Uterus (tissue), 2 donors: ENCODE measurements around the gene PES1.

Source experiments
- POLR2A ChIP-seq, 2 donors: fragments of 450-650 bp; IDR thresholded peaks; one replicate each; pipeline ENCODE4 v1.6.1; 2016; ENCODE audit warnings: antibody characterized with exemption in 2 of 2, mild to moderate bottlenecking in 1 of 2, moderate library complexity in 1 of 2
- TF ChIP-seq, protein P1 (sequence below), 4 experiments: fragments of 200-600 bp in 2 of 4; fragments of 450-650 bp in 2 of 4; sonication (generic) in 2 of 4; IDR thresholded peaks; one replicate each; pipeline ENCODE4 v1.5.1; 2016 to 2019; ENCODE audit warnings: antibody characterized with exemption in 4 of 4, mild to moderate bottlenecking in 2 of 4, moderate library complexity in 1 of 4

DNA sequence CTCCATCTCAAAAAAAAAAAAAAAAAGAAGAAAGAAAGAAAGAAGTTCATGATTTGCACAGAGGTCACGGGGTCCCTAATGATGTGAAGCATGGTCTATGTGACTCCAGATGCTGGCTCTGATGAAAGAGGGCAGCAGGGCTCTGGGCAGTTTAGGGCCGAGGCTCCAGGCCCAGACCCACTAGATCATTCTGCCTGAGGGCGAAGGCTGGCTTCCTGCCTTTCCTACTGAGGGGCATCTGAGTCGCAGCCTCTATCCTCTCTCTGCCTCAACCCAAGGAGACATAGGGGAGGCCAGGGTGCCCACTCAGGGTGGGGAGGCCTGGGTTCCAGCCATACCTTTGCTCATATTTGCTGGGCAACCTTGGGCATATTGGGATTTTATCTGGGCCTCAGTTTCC is 48.7 kb upstream of the PES1 start:
- TF ChIP-seq, protein P1, sequence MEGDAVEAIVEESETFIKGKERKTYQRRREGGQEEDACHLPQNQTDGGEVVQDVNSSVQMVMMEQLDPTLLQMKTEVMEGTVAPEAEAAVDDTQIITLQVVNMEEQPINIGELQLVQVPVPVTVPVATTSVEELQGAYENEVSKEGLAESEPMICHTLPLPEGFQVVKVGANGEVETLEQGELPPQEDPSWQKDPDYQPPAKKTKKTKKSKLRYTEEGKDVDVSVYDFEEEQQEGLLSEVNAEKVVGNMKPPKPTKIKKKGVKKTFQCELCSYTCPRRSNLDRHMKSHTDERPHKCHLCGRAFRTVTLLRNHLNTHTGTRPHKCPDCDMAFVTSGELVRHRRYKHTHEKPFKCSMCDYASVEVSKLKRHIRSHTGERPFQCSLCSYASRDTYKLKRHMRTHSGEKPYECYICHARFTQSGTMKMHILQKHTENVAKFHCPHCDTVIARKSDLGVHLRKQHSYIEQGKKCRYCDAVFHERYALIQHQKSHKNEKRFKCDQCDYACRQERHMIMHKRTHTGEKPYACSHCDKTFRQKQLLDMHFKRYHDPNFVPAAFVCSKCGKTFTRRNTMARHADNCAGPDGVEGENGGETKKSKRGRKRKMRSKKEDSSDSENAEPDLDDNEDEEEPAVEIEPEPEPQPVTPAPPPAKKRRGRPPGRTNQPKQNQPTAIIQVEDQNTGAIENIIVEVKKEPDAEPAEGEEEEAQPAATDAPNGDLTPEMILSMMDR (IDR thresholded peaks at IDR 0.05) = no peak
- TF ChIP-seq POLR2A (IDR thresholded peaks at IDR 0.05) = no peak
